ENCODE measurements around the gene PRX. TPM values are rescaled to one million over a fixed set of nuclear protein-coding genes. Genes with fewer than 3 reads are reported as not detected.

The PRX gene
- total RNA-seq, 1 experiment from 2014 or later, result 4.8 TPM

DNA sequence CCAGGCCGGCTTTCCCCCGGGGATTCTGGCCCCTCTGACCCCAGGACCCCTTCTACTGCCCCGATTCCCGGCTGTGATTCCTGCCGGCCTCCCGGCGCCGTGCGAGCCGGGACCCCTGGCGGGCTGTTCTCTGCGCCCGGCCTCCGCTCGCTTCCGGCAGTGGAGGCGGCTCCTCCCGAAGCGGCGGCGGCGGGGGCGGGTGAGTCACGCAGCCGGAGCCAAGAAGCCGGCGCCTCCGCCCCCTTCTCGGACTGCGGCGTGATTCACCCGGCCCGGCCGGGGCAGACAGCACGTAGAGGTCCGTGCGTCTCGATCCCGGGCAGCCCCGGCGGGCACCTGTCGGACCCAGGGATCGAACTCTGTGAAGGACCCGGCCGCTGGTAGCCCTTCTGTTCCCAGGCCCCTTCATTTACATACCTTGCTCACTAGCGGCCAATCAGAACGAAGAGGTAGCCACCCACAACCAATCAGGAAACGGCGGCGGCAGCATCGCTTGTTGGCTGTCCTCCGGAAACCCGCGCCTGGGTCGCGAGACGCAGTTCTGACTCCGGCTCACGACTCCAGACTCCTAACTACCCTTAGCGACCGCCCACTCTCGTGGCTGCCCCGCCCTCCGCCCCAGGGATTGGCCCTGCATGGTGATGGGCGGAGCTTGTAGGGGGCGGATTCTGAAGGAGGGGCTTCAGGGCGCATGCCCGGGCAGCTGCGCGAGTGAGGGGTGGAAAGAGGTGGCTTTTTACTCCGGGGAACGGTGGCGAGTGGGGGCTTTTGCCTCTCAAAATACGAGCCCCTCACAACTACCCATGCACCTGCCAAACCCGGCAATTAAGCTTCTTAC lies 12.5 kb upstream of the PRX start, which contains the start of gene SERTAD1:
SERTAD1 (minus strand) TSS at position 543 of the 838 bp plus-strand sequence. CDS start 2,446 bp downstream, outside the sequence.
- peak within 1 kb of the TSS; percentile 98 for H3K27ac ChIP-seq (ENCODE audit: low read depth, low read length)
- POLR2A ChIA-PET, result interaction anchor here (0.5 to 2.2 kb wide), 18 partner anchors 8 to 265 kb away, joined by 3 to 28 read pairs (median 5); partner anchors contain the start of genes BLVRB, C19orf47, PRX and SERTAD3
- no TSS peak for BruUV-seq (replicated peaks)

More for the DNA sequence above, 12.5 kb upstream of the PRX start, which contains the start of gene SERTAD1:
- peak within 1 kb of the TSS; percentile 95 for H3K4me2 ChIP-seq (ENCODE audit: low read length)
- H3K4me3 ChIP-seq (replicated peaks in 1 of 2; ENCODE audit: low read depth in 1 of 2, low read length in 2 of 2), result peak within 1 kb of the TSS; percentile 65 to 84
- H3K36me3 ChIP-seq (ENCODE audit: control insufficient read depth in 1 of 2, insufficient read depth in 2 of 2, low read length in 2 of 2), result peaks cover 5 to 13% of the 10 kb centered on the region in 2 experiments; a peak in 2 of 4 replicates
- H3K27me3 ChIP-seq (ENCODE audit: insufficient read depth, low read length), result no peaks in the 10 kb centered on the region
- ChIA-PET RAD21 (ENCODE audit: low non-redundant PET in 1 of 2, low total read pairs in 2 of 2, uncharacterized antibody in 2 of 2, unreplicated experiment in 2 of 2) (no interaction called here), CTCF (interaction anchor here (0.6 to 1.3 kb wide), 8 partner anchors 15 to 209 kb away, joined by 3 to 10 read pairs (median 4); partner anchors contain the start of gene BLVRB)
- H4K20me1 ChIP-seq (ENCODE audit: insufficient read depth), result no peaks in the 10 kb centered on the region
- no peaks in the 10 kb centered on the region for H3K9me3 ChIP-seq (ENCODE audit: control insufficient read depth in 1 of 2, insufficient read depth in 1 of 2, low read depth in 1 of 2, low read length in 2 of 2)
- intact Hi-C loops (cut with micrococcal nuclease), result loop anchor here (1.0 kb wide), 1 partner anchor 18 kb away; no protein-coding TSS in a partner anchor
- H3K9ac ChIP-seq (ENCODE audit: low read length), result peak within 1 kb of the TSS; percentile 80
- H3K9me2 ChIP-seq (ENCODE audit: insufficient read depth), result no peaks in the 10 kb centered on the region
- peaks cover 27 to 57% of the 10 kb centered on the region in 2 experiments for H3K4me1 ChIP-seq (ENCODE audit: control insufficient read depth in 1 of 2, insufficient read depth in 2 of 2, low read length in 2 of 2)
- H3K79me2 ChIP-seq (ENCODE audit: insufficient read depth, low read length), result peaks cover 35% of the 10 kb centered on the region
- TF ChIP-seq POLR2AphosphoS5 (IDR thresholded peaks at IDR 0.05; ENCODE audit: low read depth, low read length) (peak; percentile 100), SRF (IDR thresholded peaks at IDR 0.05; ENCODE audit: low read depth) (peak; percentile 70), EGR1 (IDR thresholded peaks at IDR 0.05; ENCODE audit: low read depth) (peak; percentile 97), MAX (IDR thresholded peaks at IDR 0.05) (peak; percentile 65), POLR2A (IDR thresholded peaks at IDR 0.05; ENCODE audit: borderline replicate concordance, extremely low read depth, insufficient read depth, insufficient read length) (peak; percentile 97), SP1 (IDR thresholded peaks at IDR 0.05; ENCODE audit: low read depth) (peak; percentile 92), CTCF (IDR thresholded peaks at IDR 0.05 in 2 of 3, conservative IDR thresholded peaks at IDR 0.05 in 1 of 3; ENCODE audit: borderline replicate concordance in 1 of 3, insufficient read depth in 1 of 3, low read depth in 2 of 3, low read length in 2 of 3) (peak; percentile 23 to 82 (median 75); a peak in 5 of 6 replicates), CEBPB (IDR thresholded peaks at IDR 0.05; ENCODE audit: low read depth) (no peak), SIN3A (IDR thresholded peaks at IDR 0.05; ENCODE audit: low read depth) (peak; percentile 95), RAD21 (IDR thresholded peaks at IDR 0.05; ENCODE audit: low read depth) (peak; percentile 36), EZH2 (IDR thresholded peaks at IDR 0.05) (no peak), FOSL1 (IDR thresholded peaks at IDR 0.05; ENCODE audit: low read depth) (peak; percentile 62)
- TF ChIP-seq, protein P1, sequence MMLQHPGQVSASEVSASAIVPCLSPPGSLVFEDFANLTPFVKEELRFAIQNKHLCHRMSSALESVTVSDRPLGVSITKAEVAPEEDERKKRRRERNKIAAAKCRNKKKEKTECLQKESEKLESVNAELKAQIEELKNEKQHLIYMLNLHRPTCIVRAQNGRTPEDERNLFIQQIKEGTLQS (IDR thresholded peaks at IDR 0.05), result no peak
- ATAC-seq, result peak; percentile 79
- no peak within 1 kb of the TSS for H2AFZ ChIP-seq (ENCODE audit: low read depth, low read length, poor library complexity, severe bottlenecking)
- DNase-seq (ENCODE audit: low read depth, low spot score), result peak; percentile 98
